Sigmoid colon (tissue), 7 donors: ENCODE data around the gene NCAPG2. TPM values are rescaled to one million over a fixed set of nuclear protein-coding genes. Genes with fewer than 3 reads are reported as not detected.

Experiments
- DNase-seq: peaks from one replicate; pipeline ENCODE4 v3.0.0-alpha.2; 2019
- H3K27ac ChIP-seq, 4 donors: fragments of 200-600 bp; sonication (generic); one replicate each; pipeline ENCODE4 v1.5.1; 2016 to 2019; ENCODE audit warnings: mild to moderate bottlenecking in 1 of 4
- H3K27me3 ChIP-seq, 3 donors: fragments of 200-600 bp; sonication (generic); one replicate each; pipeline ENCODE4 v1.5.1; 2019; ENCODE audit warnings: mild to moderate bottlenecking in 1 of 3
- H3K36me3 ChIP-seq, 4 donors: fragments of 200-600 bp; sonication (generic); one replicate each; pipeline ENCODE4 v1.5.1; 2016 to 2019
- H3K4me1 ChIP-seq, 4 donors: fragments of 200-600 bp; sonication (generic); one replicate each; pipeline ENCODE4 v1.5.1; 2017 to 2019
- H3K4me3 ChIP-seq, 4 donors: fragments of 200-600 bp; sonication (generic); one replicate each; pipeline ENCODE4 v1.5.1; 2017 to 2019; ENCODE audit warnings: mild to moderate bottlenecking in 2 of 4, moderate library complexity in 1 of 4
- H3K9me3 ChIP-seq, 4 donors: fragments of 200-600 bp in 3 of 4; sonication (generic) in 3 of 4; one replicate each; pipeline versions ENCODE4 v1.5.1 to v1.6.1; 2013 to 2019
- EP300 ChIP-seq, 4 donors: sonication (generic); formaldehyde crosslinking; IDR thresholded peaks; one replicate each; pipeline ENCODE4 v1.6.1; 2017; ENCODE audit warnings: antibody characterized with exemption in 4 of 4
- POLR2A ChIP-seq, 2 donors: fragments of 450-650 bp; IDR thresholded peaks; one replicate each; pipeline ENCODE4 v1.6.1; 2016; ENCODE audit warnings: antibody characterized with exemption in 2 of 2, mild to moderate bottlenecking in 2 of 2, moderate library complexity in 2 of 2
- POLR2AphosphoS5 ChIP-seq, 4 donors: sonication (generic); formaldehyde crosslinking; IDR thresholded peaks; one replicate each; pipeline ENCODE4 v1.6.1; 2017; ENCODE audit warnings: antibody characterized with exemption in 4 of 4
- WGBS, 2 donors: extraction: QIAGEN DNeasy Blood & Tissue Kit; methylation state at CpG; one replicate each; pipeline ENCODE4 v1.1.7; 2013; 5-methylcytosine and 5-hydroxymethylcytosine counted together
- intact Hi-C: fragments of 100-400 bp; cut with DNase I; formaldehyde crosslinking; loops from one replicate; pipeline ENCODE4 v1.15.1; 2023
- polyA plus RNA-seq, 3 donors: library from polyadenylated mRNA; stranded (reverse); fragments of 200-250 nt; gene quantifications; one replicate each; pipeline ENCODE4 v1.2.3, GENCODE V29; 2013
- total RNA-seq, 4 donors: library from RNA; depleted of rRNA; stranded (reverse); fragments of >200 nt; gene quantifications; one replicate each; pipeline ENCODE4 v1.1.0, GENCODE V29; 2016
- TF ChIP-seq, protein P1 (sequence below), 4 experiments: fragments of 450-650 bp in 3 of 4; fragments of 200-600 bp in 1 of 4; IDR thresholded peaks; one replicate each; pipeline ENCODE4 v1.5.1; 2016 to 2019; ENCODE audit warnings: antibody characterized with exemption in 4 of 4, mild to moderate bottlenecking in 3 of 4, moderate library complexity in 2 of 4
- donor health status: healthy with polysubstance abuse.
- donor health status: Bipolar disorder and iron deficiency.
- donor health status: healthy.

Gene NCAPG2
- total and polyA plus RNA-seq, 7 donors = 1.2 to 11.5 (median 4.4) TPM

DNA sequence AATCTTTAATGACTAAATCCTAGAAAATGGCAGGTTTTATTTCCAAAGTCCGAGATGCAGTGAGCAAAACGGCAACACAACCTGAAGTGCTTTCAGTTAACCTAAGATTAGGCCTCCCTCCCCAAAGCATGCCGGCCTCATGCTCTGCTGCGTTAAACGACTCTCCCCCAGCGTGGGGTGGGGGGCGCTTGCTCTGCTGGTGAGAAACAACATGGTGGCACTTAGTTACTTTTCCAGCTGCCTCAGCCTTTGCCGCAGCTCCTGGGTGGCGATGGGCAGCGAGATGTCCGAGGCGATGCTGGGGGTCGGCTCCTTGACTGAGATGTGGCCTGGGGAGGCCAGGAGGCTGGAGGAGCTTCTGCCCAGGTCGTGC, 36.7 kb upstream of the NCAPG2 start:
- intact Hi-C loops = no loop called here
- WGBS, 2 donors = 96 to 97% methylated on average over 14 of the region's 14 CpGs

DNA sequence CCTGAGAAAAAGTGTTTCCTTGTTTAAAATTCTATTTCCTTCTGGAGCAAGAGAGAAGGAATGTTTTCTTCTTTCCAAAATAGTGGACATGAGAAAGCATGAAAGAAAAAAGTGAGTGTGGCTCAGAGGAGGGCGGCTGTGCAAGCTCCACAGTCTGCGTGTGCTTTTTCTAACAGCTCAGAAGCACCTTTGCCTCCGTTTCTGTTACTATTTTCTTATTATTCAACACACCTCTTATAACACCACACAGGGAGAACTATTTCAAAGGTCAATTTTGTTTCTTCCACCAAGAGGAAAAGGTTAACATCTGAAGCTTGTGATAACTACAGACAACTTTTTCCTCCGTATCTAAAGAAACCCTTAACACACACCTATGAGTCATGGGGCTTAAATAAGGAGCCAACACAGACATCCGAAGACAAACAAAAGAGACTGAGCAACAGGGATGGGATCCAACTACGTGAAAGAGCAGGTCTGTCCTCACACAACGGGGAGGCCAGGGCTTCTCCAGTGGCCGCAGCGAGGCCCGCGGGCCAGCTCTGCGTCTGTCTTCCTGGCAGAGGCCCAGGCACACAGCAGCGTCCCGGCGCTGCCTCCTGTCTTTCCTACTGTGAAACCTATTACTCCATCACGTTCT, 36.2 kb upstream of the NCAPG2 start:
- TF ChIP-seq, protein P1, sequence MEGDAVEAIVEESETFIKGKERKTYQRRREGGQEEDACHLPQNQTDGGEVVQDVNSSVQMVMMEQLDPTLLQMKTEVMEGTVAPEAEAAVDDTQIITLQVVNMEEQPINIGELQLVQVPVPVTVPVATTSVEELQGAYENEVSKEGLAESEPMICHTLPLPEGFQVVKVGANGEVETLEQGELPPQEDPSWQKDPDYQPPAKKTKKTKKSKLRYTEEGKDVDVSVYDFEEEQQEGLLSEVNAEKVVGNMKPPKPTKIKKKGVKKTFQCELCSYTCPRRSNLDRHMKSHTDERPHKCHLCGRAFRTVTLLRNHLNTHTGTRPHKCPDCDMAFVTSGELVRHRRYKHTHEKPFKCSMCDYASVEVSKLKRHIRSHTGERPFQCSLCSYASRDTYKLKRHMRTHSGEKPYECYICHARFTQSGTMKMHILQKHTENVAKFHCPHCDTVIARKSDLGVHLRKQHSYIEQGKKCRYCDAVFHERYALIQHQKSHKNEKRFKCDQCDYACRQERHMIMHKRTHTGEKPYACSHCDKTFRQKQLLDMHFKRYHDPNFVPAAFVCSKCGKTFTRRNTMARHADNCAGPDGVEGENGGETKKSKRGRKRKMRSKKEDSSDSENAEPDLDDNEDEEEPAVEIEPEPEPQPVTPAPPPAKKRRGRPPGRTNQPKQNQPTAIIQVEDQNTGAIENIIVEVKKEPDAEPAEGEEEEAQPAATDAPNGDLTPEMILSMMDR (IDR thresholded peaks at IDR 0.05) = peak in 1 of 4 experiments; percentile 13
- TF ChIP-seq POLR2A (IDR thresholded peaks at IDR 0.05) (no peak), POLR2AphosphoS5 (IDR thresholded peaks at IDR 0.05) (peak in 3 of 4 donors; percentile 35 to 69 (median 64)), EP300 (IDR thresholded peaks at IDR 0.05) (peak in 1 of 4 donors; percentile 23)
- Histone ChIP-seq H3K36me3 (peaks cover 29 to 81% (median 49%) of the 10 kb centered on the region in 4 donors), H3K4me3 (no peak overlapping the region), H3K9me3 (no peaks in the 10 kb centered on the region), H3K27ac (peak overlapping the region; percentile 81 to 84 (median 83)), H3K27me3 (no peaks in the 10 kb centered on the region), H3K4me1 (peaks cover 0 to 28% (median 22%) of the 10 kb centered on the region in 4 donors)
- 89 to 91% methylated on average over 16 of the region's 16 CpGs for WGBS, 2 donors
- peak; percentile 89 for DNase-seq
- intact Hi-C loops = no loop called here

More for the DNA sequence above, 36.7 kb upstream of the NCAPG2 start:
- H3K4me1 ChIP-seq = peaks cover 0 to 28% (median 22%) of the 10 kb centered on the region in 4 donors
- no peaks in the 10 kb centered on the region for H3K9me3 ChIP-seq
- H3K27ac ChIP-seq = peak overlapping the region; percentile 81 to 84 (median 83)
- no peak for DNase-seq
- no peak for TF ChIP-seq EP300 (IDR thresholded peaks at IDR 0.05)
- no peak for TF ChIP-seq POLR2AphosphoS5 (IDR thresholded peaks at IDR 0.05)
- no peak for TF ChIP-seq POLR2A (IDR thresholded peaks at IDR 0.05)
- TF ChIP-seq, protein P1 (IDR thresholded peaks at IDR 0.05) = no peak
- H3K27me3 ChIP-seq = no peaks in the 10 kb centered on the region
- H3K36me3 ChIP-seq = peaks cover 33 to 81% (median 53%) of the 10 kb centered on the region in 4 donors
- no peak overlapping the region for H3K4me3 ChIP-seq

DNA sequence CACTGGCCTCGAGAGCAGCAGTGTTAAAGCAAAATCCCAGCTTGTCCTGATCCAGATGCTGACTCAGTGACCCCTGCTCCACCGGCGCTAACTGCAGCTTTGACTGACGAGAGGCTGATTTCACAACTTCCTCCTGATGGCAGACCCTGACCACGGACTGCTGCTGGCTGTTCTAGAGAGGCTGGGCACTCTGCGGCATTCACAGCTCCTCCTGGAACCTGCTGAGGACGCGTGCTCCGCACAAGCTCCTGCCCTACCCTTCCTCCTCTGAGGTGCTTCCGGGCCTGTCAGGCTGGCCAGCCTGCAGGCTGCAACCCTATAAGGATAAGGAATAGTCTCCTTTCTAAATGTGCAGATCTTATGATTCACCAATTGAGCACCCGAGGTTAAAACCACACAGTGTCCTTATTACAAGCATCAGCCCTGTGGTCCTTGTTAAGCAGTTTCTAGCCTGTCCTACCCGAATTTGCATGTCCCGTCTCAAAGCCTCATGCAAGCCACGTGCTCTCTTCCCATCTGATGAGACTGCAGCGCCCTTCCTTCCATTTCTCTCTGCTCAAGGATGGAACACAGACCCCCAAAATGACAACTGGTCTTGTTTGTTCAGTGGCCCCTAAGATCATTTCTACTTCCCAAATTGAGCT, 35.5 kb upstream of the NCAPG2 start:
- peak; percentile 78 for DNase-seq
- Histone ChIP-seq H3K36me3 (peaks cover 31 to 81% (median 48%) of the 10 kb centered on the region in 4 donors), H3K4me3 (peak overlapping the region in 2 of 4 donors; percentile 16 to 21), H3K27ac (peak overlapping the region; percentile 81 to 84 (median 83)), H3K27me3 (no peaks in the 10 kb centered on the region), H3K9me3 (no peaks in the 10 kb centered on the region), H3K4me1 (peaks cover 0 to 28% (median 22%) of the 10 kb centered on the region in 4 donors)
- TF ChIP-seq EP300 (IDR thresholded peaks at IDR 0.05) (peak in 2 of 4 donors; percentile 26 to 61), POLR2A (IDR thresholded peaks at IDR 0.05) (no peak), POLR2AphosphoS5 (IDR thresholded peaks at IDR 0.05) (peak; percentile 29 to 81 (median 64))
- TF ChIP-seq, protein P1 (IDR thresholded peaks at IDR 0.05) = no peak
- 65 to 84% methylated on average over 15 of the region's 15 CpGs for WGBS, 2 donors
- intact Hi-C loops = no loop called here

DNA sequence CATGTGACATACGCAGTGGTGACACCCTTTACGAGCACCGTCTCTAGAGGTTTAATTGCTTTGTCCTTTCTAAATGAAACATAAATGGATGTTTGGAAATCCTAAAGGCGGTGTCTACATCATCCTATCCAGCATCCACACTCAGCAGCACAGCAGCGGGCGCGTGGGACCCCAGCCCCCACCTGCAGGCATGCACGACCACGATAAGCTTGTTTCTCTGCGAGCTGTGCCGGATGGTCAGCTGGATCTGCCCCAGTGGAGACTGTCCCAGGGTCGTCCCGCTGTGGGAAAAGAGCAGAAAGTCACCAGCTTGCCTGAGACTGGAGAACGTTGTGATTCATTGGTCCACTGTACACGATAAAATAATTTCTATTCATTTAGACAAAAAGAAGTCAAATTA, 34.2 kb upstream of the NCAPG2 start:
- 97% methylated on average over 15 of the region's 15 CpGs for WGBS, 2 donors
- intact Hi-C loops = no loop called here
- TF ChIP-seq, protein P1 (IDR thresholded peaks at IDR 0.05) = no peak
- TF ChIP-seq POLR2A (IDR thresholded peaks at IDR 0.05) (no peak), POLR2AphosphoS5 (IDR thresholded peaks at IDR 0.05) (no peak), EP300 (IDR thresholded peaks at IDR 0.05) (no peak)

More for the DNA sequence above, 34.2 kb upstream of the NCAPG2 start:
- H3K36me3 ChIP-seq = peaks cover 38 to 82% (median 56%) of the 10 kb centered on the region in 4 donors
- no peaks in the 10 kb centered on the region for H3K9me3 ChIP-seq
- H3K4me1 ChIP-seq = peaks cover 0 to 28% (median 22%) of the 10 kb centered on the region in 4 donors
- H3K4me3 ChIP-seq = no peak overlapping the region
- no peak for DNase-seq
- no peaks in the 10 kb centered on the region for H3K27me3 ChIP-seq
- H3K27ac ChIP-seq = peak overlapping the region in 3 of 4 donors; percentile 81 to 84 (median 84)
